Keratinocyte (primary cell): ENCODE measurements around the gene THSD7B. TPM values are rescaled to one million over a fixed set of nuclear protein-coding genes. Genes with fewer than 3 reads are reported as not detected.

ENCODE experiments used
- DNase-seq: peaks from one replicate; pipeline ENCODE4 v3.0.0-alpha.2; 2011; ENCODE audit warnings: low read depth, missing footprints, low spot score
- FAIRE-seq: peaks from 2 replicates; lab custom pipeline; 2011; peaks lifted over from hg19 to GRCh38; lab: Jason Lieb, UNC
- H2AFZ ChIP-seq: 2 replicates; pipeline ENCODE4 v1.6.0; 2012; ENCODE audit warnings: low read length, control low read depth, inconsistent platforms; ENCODE audit not compliant: control insufficient read depth
- H3K27ac ChIP-seq: 2 replicates; pipeline ENCODE4 v1.5.1; 2011; ENCODE audit warnings: low read length; ENCODE audit not compliant: control insufficient read depth, insufficient read depth
- H3K27me3 ChIP-seq: 3 replicates; pipeline ENCODE4 v1.6.0; 2011; ENCODE audit warnings: low read length; ENCODE audit not compliant: control insufficient read depth, insufficient read depth; ENCODE audit errors: extremely low read depth
- H3K36me3 ChIP-seq, 2 experiments: 2 replicates in 1 of 2; 3 replicates in 1 of 2; pipeline ENCODE4 v1.5.1; 2011; ENCODE audit warnings: low read length in 2 of 2, mild to moderate bottlenecking in 1 of 2; ENCODE audit not compliant: control insufficient read depth in 2 of 2, insufficient read depth in 2 of 2; ENCODE audit errors: extremely low read depth in 1 of 2
- H3K4me1 ChIP-seq: 3 replicates; pipeline ENCODE4 v1.5.1; 2011; ENCODE audit warnings: low read length; ENCODE audit not compliant: control insufficient read depth, insufficient read depth; ENCODE audit errors: extremely low read depth
- H3K4me2 ChIP-seq: 3 replicates; pipeline ENCODE4 v1.6.0; 2011; ENCODE audit warnings: low read depth, low read length; ENCODE audit not compliant: control insufficient read depth, insufficient read depth; ENCODE audit errors: extremely low read depth
- H3K4me3 ChIP-seq, 3 experiments: fragments of 200-600 bp in 1 of 3; sonication (generic) in 1 of 3; 2 replicates in 2 of 3; 3 replicates in 1 of 3; pipeline ENCODE4 v1.5.1; 2011 to 2016; ENCODE audit warnings: low read length in 3 of 3, mild to moderate bottlenecking in 3 of 3, control low read depth in 2 of 3, inconsistent platforms in 1 of 3, low read depth in 1 of 3, mixed read lengths in 1 of 3, mixed run types in 1 of 3, moderate library complexity in 1 of 3; ENCODE audit not compliant: control insufficient read depth in 2 of 3, insufficient read depth in 2 of 3; ENCODE audit errors: extremely low read depth in 1 of 3
- H3K79me2 ChIP-seq: 2 replicates; pipeline ENCODE4 v1.6.0; 2012; ENCODE audit warnings: low read length; ENCODE audit not compliant: control insufficient read depth, insufficient read depth
- H3K9ac ChIP-seq: 3 replicates; pipeline ENCODE4 v1.6.0; 2011; ENCODE audit warnings: low read length; ENCODE audit not compliant: control insufficient read depth, insufficient read depth; ENCODE audit errors: extremely low read depth
- H3K9me1 ChIP-seq: 3 replicates; pipeline ENCODE4 v1.6.0; 2011; ENCODE audit warnings: low read length; ENCODE audit not compliant: control insufficient read depth, insufficient read depth; ENCODE audit errors: extremely low read depth
- H3K9me3 ChIP-seq: 2 replicates; pipeline ENCODE4 v1.5.1; 2012; ENCODE audit warnings: low read depth, low read length; ENCODE audit not compliant: control insufficient read depth
- H4K20me1 ChIP-seq: 3 replicates; pipeline ENCODE4 v1.6.0; 2011; ENCODE audit warnings: low read length; ENCODE audit not compliant: control insufficient read depth, insufficient read depth; ENCODE audit errors: extremely low read depth
- CTCF ChIP-seq, 3 experiments: IDR thresholded peaks in 1 of 3; conservative IDR thresholded peaks in 1 of 3; optimal IDR thresholded peaks in 1 of 3; 2 replicates in 2 of 3; 3 replicates in 1 of 3; pipeline versions ENCODE3 to v1.5.1; 2011; ENCODE audit warnings: low read length in 3 of 3, mild to moderate bottlenecking in 3 of 3, moderate library complexity in 2 of 3, control low read depth in 1 of 3, inconsistent platforms in 1 of 3; ENCODE audit not compliant: insufficient read depth in 2 of 3; ENCODE audit errors: extremely low read depth in 1 of 3
- EZH2 ChIP-seq: IDR thresholded peaks from one replicate; pipeline ENCODE4 v1.6.1; 2012; ENCODE audit warnings: inconsistent platforms, mild to moderate bottlenecking, low read length, moderate library complexity
- dilution Hi-C: fragments of 300-500 bp; cut with MboI; formaldehyde crosslinking; loops from one replicate; pipeline ENCODE4 v1.7.0; 2020; ENCODE audit warnings: low sequenced_read_pairs; ENCODE audit not compliant: extremely low pct_ligation_motif_present
- polyA plus RNA-seq, 5 experiments: library from polyadenylated mRNA; depleted of rRNA in 3 of 5; stranded (reverse) in 3 of 5; stranded (forward) in 1 of 5; unstranded in 1 of 5; fragments of >200 nt; gene quantifications; 1 replicate in 1 of 5; 2 replicates in 3 of 5; 3 replicates in 1 of 5; pipeline versions ENCODE4 v1.2.1 to v1.2.3, GENCODE V29; 2011 to 2012; ENCODE audit warnings: missing spikeins in 2 of 5, low read depth in 1 of 5, low replicate concordance in 1 of 5

The THSD7B gene
- polyA plus RNA-seq, 1 donor (not counting 4 experiments of a cell fraction or from before 2014, with no cell fraction given) = 0.04 TPM

DNA sequence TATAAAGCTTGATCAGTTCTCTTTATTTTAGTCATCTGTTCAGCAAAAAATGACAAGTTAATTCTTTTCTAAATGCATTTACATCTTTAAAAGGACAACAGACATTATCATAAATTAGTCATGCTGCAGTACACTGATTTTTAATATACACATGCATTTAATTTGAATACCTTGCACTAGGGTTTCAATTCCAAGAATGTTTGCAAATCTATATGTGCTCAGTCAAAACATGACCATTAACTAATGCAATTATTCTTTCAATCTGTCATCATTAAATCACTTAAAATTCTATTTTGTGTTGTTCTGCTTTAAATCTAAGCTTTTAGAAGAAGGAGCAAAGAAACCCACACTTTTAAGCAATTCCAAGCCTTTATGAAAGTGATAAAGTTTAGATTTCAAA, 342.6 kb downstream of the THSD7B start:
- Histone ChIP-seq H3K27ac (no peak overlapping the region), H4K20me1 (no peaks in the 10 kb centered on the region), H3K36me3 (no peaks in the 10 kb centered on the region), H3K4me2 (no peak overlapping the region), H3K9me3 (no peaks in the 10 kb centered on the region), H3K4me1 (no peaks in the 10 kb centered on the region), H2AFZ (no peak overlapping the region), H3K79me2 (no peaks in the 10 kb centered on the region), H3K9ac (no peak overlapping the region), H3K9me1 (no peaks in the 10 kb centered on the region), H3K27me3 (no peaks in the 10 kb centered on the region), H3K4me3 (no peak overlapping the region)
- no peak for DNase-seq
- dilution Hi-C loops = no loop called here
- no peak for FAIRE-seq
- TF ChIP-seq CTCF (optimal IDR thresholded peaks at IDR 0.05 in 1 of 3, IDR thresholded peaks at IDR 0.05 in 1 of 3, conservative IDR thresholded peaks at IDR 0.05 in 1 of 3; ENCODE audit: extremely low read depth in 1 of 3, insufficient read depth in 2 of 3, low read length in 3 of 3) = no peak

DNA sequence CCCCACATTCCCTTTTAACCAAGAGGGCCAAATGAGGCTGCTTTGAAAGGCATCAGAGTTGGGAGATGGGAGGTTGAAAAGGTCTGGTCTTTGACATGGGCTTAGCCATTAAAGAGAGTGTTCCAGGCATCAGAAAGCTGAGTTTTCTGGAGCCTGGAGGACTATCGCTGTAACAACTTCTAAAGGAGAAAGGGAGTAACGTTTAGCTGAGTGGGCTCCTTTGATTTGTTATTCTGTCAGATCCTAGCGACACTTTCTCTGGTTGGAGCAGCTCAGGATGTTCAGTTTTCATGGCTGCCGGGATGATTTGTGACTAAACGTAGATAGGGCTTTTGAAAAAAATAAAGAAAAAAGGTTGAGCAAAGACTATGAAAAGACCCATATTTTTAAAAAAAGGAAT, 346.6 kb downstream of the THSD7B start:
- Histone ChIP-seq H3K9ac (no peak overlapping the region), H3K4me3 (no peak overlapping the region), H3K9me3 (no peaks in the 10 kb centered on the region), H3K27ac (no peak overlapping the region), H3K79me2 (no peaks in the 10 kb centered on the region), H3K36me3 (no peaks in the 10 kb centered on the region), H3K4me1 (no peaks in the 10 kb centered on the region), H3K27me3 (no peaks in the 10 kb centered on the region), H2AFZ (no peak overlapping the region), H3K9me1 (no peaks in the 10 kb centered on the region), H4K20me1 (no peaks in the 10 kb centered on the region), H3K4me2 (no peak overlapping the region)
- FAIRE-seq (no peak), DNase-seq (no peak)
- dilution Hi-C loops = no loop called here
- TF ChIP-seq EZH2 = no peak
- TF ChIP-seq CTCF (optimal IDR thresholded peaks at IDR 0.05 in 1 of 3, IDR thresholded peaks at IDR 0.05 in 1 of 3, conservative IDR thresholded peaks at IDR 0.05 in 1 of 3; ENCODE audit: extremely low read depth in 1 of 3, insufficient read depth in 2 of 3, low read length in 3 of 3) = no peak
